Putamen (tissue), 1 donor: ENCODE measurements around the gene CFAP54.

ENCODE experiments used
- DNase-seq: peaks from one replicate; pipeline ENCODE4 v3.0.0-alpha.2; 2016; ENCODE audit warnings: low spot score

The CFAP54 gene

DNA sequence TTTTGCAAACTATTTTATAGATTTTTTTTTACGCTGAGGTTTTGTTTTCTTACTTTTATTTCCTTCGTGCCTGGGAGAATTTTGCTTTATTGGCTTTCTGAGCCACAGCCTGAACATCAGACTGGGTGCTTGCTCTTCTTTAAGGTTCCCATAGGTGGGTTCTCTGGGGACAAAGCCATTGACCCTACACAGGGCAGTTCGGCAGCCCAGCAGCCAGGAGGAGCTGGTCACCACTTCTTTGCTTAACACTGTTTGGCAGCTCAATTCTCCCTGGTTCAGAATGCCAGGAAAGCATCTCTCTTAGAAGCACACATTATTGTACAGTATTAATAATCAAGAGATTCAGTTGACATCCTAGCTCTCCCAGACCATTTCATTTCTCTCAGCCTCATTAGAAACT is 276.9 kb downstream of the CFAP54 start:
- DNase-seq: no peak

DNA sequence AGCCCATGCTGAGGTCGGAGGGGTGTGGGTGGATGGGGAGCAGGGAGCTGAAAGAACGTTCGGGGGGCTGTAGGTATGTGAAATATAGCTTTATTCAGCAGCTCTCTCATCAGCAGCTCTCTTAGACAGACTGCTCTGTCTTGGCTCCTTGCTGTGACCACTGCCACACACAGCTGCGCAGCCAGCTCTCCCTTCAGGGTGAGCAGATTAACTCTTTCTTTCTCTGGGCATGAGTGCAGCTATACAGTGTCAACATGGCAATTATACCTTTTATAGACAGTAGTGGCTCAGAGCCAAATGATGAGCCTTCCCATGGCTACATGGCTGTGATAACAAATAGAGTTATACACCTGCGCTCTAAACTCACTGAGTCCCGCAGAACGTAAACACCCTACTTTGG is 280.0 kb downstream of the CFAP54 start:
- DNase-seq: no peak

DNA sequence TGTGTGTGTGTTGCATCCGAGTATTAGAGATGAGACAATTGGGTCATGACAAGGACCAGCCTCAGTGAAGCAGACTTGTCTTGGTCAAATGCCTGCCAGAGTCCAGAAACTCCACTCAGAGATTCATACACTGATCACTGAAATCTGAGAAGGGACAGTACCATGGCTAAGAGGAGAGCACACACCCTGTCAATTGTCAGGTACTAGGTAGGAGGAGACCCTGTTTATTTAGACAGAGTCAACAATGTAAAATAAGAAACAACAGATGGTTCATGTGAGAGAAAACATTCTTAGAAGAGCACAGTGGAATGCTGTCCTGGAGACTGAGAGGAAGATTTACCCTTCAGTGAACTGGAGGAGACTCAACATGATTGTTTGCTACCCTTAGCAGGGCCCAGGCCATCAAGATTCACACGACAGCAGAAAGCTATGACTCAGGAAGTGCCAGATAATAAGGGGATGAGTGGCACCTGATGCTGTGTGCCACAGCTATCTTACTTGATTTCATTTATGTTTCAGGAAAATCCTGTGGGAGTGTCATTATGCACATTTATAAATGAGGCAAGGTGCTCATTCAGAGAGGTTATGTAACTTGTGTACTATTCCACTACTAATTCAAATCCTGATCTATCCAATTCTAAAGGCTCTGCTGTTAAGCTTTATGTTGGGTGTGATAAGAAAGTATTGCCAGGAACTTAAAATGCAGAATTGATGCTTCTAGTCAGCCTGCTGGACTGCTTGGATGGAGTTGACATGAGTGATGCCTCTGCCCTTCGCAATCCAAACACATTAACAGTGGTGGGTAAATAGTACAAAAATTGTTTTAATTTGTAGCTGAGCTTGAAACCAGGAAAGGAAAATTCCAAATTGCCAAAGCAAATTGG is 281.1 kb downstream of the CFAP54 start:
- peak; percentile 24 for DNase-seq

DNA sequence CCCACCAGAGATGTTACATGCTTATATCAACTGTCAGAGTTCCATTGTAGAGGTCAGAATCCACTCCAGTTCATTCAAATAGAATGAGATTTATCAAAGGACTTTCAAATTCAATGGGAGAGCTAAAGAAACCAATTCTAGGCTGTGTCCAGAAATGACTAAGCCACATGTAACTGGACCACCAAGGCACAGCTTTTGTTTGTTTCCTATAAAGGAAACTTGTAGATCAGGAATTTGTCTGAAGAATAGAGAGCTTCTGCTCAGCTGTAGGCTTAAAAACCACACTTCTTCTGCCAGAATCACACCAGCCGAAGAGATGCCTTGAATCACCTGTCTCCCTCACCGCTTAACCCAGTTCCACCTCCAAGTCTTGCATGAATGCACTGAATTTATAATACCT is 283.7 kb downstream of the CFAP54 start:
- DNase-seq: no peak

DNA sequence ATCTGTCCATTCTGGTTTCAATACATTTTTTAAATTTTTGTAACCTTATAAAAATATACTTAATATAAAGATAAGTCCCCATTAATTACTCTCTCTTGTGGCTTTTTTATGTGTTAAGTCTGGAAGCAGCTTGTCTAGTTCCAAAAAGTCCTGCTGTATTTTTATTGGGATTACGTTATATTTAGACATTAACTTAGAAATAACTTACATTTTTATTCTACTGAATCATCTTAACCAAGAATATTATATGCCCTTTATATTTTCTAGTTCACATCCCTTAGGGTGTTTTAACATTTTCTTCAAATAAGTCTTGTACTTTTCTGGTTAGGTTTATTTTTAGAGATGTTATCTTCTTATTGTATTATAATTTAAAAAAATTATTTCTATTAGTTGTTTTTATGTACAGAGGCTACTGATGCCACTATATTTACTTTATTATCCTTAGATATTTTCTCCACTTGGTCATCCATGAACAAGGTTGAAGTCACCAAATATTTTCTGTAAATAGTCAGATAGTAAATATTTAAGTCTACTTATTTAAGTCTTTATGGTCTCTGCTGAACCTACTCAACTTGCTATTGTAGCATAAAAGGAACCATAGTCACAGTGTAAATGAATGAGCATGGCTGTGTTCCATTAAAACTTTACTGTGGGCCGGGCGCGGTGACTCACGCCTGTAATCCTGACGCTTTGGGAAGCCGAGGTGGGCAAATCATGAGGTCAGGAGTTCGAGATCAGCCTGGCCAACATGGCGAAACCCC is 285.3 kb downstream of the CFAP54 start:
- DNase-seq: no peak

DNA sequence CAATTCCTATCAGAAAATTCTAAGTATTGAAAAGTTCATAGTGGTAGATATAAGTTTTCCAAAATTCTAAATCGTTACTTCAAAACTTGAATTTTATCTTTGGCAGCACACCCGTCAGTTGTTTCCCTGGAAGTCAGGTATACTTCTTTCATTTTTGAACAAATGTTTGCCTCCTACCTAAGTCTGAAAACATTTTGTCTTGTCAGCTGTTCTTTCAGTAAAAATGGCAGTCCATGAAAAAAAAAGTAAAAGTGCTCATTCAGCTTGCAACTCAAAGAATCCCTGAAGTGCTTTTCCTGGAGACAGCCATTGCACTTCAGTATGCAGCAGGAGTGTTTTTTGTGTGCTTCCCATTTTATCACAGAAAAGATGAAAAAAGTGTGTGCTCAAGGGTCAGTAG is 287.5 kb downstream of the CFAP54 start:
- DNase-seq: no peak

DNA sequence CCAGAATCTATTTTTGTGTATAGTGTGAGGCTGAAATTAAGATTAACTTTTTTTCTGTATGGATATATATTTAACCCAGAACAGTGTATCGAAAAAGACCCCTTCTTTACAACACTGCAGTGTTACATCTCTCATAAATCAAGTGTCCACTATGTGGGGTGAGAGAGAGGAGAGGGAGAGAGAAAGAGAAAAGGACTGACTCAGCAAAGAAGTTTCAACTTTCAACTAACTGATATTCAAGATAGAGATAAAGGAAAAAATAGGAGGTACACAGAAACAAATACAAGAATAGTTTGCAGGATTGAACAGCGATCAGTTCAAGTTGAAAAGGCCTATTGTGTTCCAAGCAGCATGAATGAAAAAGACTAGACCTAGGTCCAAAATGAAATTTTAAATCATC is 291.0 kb downstream of the CFAP54 start:
- no peak for DNase-seq

DNA sequence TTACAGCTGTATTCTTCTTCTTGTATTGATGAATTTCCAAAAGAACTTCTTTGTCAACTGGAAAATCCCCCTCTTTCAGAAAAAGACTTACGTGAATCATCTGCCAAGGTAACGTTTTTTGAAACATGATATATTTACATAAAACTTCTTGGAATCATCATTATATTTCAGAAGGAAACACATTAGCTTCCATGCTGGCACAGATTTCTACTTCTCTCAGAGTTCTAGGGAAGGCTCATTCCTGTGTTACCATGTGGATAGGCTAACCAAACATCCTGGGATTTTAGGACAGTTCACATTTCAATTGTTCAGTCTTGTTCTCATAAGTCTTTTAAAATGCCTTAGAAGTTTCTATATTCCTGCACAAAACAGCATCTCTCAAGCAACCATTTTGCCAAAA is 297.4 kb downstream of the CFAP54 start:
- no peak for DNase-seq

DNA sequence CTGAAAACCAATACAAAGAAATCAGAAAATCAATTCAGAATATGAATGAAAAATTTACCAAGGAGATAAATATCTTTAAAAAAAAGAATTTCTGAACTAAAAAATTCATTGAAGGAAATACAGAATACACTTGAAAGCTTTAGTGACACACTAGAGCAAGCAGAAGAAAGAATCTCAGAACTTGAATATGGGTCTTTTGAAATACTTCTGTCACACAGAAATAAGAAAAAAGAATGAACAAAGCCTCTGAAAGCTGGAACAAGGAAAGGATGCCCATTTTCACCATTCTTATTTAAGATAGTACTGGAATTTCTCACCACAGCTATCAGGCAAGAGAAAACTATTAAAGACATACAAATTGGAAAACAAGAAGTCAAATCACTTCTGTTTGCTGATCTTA is 314.6 kb downstream of the CFAP54 start:
- DNase-seq: no peak

DNA sequence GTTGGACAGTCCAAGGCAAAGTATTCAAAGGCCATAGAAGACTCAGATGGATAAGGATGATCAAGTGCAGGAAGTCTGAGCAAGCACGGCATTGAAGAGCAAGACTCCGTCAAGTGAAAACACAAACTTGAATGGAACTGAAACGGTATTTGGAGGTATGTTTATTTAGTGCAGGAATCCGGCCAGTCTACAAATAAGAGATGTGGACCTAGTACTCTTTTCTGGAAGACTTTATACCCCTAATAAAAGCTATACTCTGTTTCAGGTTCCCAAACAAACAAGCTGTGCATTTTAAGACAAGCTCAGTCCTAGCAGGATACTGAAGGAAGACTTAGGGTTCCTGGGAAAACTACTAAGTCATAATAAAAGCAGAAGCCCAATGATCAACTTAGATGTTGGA is 316.9 kb downstream of the CFAP54 start:
- DNase-seq: no peak

DNA sequence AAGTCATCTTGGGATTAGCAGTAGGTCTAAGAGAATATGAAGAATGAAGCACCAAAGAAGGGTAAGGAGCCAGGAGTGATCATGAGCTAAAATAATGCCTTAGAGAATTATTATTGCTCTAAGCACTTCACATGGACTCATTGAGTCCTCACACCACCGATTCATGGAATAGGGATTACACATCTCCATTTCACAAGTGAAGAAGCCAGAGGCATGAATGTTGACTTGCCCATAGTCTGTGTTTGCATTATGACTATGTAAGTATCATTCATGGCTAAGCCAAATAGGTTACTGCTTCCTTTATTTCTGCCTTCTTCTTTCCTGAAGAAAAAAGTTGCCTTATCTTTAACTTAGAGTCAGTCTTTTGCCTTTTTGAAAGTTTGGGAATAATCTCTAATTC is 318.4 kb downstream of the CFAP54 start:
- DNase-seq: no peak

DNA sequence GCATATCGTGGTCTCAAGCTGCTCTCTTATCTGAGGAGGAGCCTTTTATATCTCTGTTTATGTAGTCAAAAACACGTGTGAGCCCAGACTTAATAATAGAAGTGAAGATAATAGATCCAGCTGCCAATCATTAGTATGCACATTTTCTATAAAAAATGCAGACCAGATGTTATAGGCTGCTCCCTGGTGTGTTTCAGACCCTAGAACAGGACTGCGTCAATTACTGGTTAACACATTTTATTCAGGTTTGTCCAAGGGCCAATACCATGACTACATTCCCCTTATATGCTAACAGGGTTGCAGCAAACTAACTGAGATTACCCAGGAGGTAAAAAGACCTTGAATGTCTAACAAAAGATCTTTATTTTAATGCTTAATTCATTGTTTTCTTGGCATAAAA is 319.2 kb downstream of the CFAP54 start:
- no peak for DNase-seq

DNA sequence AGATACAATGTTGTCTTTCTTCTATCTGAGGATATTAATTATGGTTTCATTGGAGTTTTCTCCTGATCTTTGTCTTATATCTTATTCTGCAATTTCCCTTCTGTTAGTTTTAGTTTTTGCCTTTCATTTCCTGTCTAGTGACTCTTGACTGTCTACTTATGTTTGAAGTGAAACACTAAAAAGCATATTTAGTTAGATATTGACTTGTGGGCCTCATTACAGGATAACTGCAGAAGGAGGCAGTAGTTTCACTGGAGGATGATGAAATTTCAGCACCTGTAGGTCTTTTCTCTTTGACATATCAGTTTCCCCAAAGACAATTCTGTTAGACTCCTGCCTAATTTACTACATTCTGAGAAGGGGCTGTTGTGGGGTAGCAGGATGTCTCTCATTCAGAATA is 320.1 kb downstream of the CFAP54 start:
- no peak for DNase-seq

DNA sequence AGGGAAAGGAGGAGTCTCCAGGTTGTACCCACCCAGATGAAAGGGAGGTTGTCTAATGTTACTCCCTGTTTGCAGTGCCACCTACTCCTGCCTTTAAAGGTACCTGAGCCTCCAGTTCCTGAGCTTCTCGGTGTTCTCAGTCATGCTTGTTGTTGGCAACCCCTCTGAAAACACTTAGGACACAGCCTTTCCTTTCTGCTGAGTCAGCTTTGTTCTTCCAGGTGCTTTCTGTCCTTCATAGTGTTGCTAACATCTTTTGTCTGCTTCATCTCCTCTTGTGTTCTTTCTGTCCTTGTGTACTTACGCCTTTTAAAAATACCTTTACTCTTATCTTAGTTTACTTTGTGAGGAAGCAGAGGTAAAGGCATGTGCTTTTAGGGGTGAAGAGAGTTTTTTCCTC is 320.7 kb downstream of the CFAP54 start:
- DNase-seq: no peak

DNA sequence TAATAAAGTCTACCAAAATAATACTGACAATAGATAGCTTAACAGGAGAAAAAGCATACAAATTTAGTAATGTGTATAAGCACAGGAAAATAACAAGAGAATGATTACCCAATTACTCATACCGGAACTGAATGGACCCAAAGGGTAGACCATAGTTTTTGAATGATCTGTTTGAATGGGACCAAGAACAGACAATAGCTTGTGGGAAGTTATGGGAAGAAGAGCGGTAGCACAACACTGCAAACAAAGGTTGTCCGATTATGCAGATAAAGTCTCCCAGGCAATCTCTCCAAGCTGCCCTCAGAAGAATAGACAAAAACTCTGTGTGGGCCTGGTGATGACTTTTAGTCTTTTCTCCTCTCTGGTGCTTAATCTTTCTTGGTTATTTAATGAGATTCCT is 321.1 kb downstream of the CFAP54 start:
- no peak for DNase-seq

DNA sequence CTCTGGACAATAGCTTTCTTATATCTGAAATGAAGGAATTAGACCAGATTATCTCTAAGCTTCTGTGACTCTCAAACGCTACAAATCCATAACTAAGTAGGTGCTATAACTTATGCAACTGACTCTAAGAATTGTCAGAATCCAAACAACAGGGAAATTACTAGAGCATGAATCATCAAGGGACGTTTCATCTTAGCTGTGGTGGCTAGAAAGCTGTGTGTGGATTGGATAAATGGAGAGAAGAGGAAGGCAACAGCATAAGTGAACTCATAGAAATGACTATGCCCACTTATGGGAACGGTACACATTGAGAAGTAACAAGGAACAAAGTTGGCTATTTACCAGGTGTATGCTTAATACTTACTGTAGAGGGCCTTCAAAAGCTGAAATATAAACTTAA is 321.7 kb downstream of the CFAP54 start:
- DNase-seq: no peak

DNA sequence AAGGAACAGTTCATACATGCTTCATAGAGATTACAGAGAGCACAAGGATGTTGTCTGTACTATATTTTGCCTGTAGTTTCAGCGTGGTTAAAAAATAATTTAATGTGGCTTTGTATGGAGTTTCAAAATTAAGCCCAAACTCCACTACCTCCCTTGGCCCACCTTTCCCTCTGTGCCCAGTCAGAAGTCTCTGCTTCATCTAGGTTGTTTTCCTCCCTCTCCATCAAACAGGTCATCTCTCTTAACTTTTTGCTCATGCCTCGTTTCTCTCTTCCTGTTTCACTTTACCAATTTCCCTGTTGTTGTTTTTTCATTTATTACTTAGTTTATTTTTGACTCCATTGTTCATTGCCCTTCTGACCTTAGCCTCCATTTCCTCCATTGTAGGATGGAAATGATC is 322.8 kb downstream of the CFAP54 start:
- no peak for DNase-seq

DNA sequence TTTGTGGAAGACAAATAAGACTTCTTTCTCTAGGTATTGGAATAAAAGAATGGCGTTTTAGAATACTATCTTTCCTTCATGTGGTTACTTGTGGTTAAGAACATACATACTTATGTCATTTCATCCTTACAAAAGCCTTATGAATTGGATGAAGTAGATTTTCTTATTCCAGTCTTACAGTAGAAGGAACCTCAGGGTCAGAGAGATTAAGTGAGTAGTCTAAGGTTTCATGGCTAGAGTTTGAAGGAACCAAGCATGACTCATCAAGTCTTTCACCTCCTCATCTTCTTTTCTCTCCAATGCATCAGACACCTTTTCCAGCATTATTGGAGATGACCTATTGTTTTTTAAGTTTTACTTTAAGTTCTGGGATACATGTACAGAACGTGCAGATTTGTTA is 324.8 kb downstream of the CFAP54 start:
- no peak for DNase-seq

DNA sequence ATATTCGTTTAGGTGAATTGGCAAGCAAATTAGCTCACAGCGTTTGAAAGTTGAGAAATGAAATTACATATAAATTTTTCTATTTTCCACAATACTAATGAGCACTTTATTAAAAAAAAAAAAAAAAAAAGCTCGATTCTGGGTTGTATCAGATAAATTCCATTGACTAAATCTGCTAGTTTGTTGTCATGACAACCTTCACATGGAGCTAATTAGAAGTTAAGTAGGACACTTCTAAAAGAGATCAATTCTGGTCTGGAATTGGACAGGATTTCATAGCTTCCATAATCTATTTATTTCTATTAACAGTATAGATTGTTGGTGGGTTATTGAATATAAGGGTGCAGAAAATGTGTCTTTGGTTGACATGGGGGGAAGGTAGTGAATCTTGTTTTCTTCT is 332.2 kb downstream of the CFAP54 start:
- no peak for DNase-seq

DNA sequence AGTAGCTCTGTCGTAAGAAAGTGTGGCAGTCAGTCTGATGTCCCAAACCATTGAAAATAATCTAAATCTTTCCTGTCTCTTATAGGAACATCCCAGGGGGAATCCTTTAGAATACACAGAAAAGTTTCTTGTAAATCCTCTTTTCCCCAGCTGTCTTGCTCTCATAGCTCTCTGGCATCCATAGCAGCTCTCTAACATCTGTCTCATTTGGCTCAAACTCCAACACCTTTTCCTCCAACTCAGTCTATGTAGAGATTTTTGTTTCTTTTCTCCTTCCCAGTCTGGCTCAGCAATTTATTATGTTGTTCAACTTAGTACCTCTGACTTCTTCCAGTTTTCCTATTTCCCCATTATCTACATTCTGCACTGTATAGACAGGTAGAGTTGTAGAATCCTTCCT is 333.3 kb downstream of the CFAP54 start:
- no peak for DNase-seq

DNA sequence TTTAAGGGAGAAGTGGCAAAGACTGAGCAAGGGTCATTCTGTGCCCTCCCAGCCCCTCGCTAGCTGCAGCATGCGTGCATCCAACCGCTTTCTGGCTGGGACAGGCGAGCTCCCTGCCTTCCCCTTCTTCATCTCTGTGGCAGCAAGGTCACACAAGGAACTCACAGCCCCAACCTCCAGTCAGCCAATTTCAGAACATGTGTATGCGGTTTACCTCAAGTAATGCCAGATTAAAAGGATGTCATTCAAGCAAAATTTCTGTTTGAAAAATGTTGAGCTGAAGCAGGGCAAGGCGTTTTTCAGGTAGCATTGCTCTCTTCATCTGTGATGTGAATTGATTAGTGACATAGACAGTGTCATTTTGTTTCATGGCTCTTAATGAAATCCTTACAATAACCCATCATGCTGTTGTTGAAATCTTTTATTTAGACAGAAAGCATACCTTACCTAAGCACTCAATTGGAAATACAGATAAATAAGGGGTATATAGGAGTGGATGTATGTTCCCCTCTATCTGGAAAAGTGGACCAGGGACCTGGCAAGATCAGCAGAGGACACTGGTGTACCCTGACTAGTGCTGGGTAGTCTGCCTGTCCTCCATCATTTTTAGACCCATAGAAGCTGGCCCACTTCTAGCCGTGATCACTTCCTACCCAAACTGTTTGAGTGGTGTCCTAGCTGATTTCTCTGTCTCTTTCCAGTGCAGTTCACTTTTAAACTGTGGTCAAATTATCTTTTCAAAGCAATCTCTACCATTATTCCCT is 334.9 kb downstream of the CFAP54 start:
- no peak for DNase-seq

DNA sequence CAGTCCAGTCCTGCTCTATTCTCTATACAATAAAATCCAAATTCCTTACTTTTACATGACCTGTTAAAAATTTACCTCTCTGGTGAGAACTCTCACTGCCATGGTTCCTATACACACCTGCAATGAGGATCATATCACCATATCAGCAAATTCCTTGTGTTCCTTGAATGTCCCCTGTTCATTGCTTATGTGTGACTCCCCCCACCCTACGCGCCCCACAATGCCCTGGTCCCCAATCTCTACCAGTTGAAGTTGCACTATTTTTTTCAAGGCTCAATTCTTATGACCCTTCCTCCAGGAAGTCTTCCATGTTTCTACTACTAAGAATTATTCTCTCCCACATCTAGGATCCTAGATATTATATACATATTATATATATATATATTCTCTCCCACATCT is 335.5 kb downstream of the CFAP54 start:
- DNase-seq: no peak
